Right renal pelvis (tissue), 4 donors: ENCODE data around the gene USP40. TPM values are rescaled to one million over a fixed set of nuclear protein-coding genes. Genes with fewer than 3 reads are reported as not detected.
"Not testable (repeated sequence)": the region's sequence is repeated elsewhere in the genome, so short reads cannot be mapped to it uniquely, and the experiment has no call there.

Experiments
- DNase-seq, 4 donors: peaks; one replicate each; pipeline ENCODE4 v3.0.0-alpha.2; 2013; ENCODE audit warnings: low read depth in 4 of 4, low spot score in 3 of 4, missing footprints in 1 of 4
- polyA plus RNA-seq, 4 donors: library from polyadenylated mRNA; unstranded; fragments of 120-200 nt; gene quantifications; one replicate each; pipeline ENCODE4 v1.2.1, GENCODE V29; 2013; ENCODE audit not compliant: insufficient read length in 4 of 4

The USP40 gene, protein sequence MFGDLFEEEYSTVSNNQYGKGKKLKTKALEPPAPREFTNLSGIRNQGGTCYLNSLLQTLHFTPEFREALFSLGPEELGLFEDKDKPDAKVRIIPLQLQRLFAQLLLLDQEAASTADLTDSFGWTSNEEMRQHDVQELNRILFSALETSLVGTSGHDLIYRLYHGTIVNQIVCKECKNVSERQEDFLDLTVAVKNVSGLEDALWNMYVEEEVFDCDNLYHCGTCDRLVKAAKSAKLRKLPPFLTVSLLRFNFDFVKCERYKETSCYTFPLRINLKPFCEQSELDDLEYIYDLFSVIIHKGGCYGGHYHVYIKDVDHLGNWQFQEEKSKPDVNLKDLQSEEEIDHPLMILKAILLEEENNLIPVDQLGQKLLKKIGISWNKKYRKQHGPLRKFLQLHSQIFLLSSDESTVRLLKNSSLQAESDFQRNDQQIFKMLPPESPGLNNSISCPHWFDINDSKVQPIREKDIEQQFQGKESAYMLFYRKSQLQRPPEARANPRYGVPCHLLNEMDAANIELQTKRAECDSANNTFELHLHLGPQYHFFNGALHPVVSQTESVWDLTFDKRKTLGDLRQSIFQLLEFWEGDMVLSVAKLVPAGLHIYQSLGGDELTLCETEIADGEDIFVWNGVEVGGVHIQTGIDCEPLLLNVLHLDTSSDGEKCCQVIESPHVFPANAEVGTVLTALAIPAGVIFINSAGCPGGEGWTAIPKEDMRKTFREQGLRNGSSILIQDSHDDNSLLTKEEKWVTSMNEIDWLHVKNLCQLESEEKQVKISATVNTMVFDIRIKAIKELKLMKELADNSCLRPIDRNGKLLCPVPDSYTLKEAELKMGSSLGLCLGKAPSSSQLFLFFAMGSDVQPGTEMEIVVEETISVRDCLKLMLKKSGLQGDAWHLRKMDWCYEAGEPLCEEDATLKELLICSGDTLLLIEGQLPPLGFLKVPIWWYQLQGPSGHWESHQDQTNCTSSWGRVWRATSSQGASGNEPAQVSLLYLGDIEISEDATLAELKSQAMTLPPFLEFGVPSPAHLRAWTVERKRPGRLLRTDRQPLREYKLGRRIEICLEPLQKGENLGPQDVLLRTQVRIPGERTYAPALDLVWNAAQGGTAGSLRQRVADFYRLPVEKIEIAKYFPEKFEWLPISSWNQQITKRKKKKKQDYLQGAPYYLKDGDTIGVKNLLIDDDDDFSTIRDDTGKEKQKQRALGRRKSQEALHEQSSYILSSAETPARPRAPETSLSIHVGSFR
- polyA plus RNA-seq: 10 to 100 TPM; 42.0 to 57.0 (median 46.3) TPM

DNA sequence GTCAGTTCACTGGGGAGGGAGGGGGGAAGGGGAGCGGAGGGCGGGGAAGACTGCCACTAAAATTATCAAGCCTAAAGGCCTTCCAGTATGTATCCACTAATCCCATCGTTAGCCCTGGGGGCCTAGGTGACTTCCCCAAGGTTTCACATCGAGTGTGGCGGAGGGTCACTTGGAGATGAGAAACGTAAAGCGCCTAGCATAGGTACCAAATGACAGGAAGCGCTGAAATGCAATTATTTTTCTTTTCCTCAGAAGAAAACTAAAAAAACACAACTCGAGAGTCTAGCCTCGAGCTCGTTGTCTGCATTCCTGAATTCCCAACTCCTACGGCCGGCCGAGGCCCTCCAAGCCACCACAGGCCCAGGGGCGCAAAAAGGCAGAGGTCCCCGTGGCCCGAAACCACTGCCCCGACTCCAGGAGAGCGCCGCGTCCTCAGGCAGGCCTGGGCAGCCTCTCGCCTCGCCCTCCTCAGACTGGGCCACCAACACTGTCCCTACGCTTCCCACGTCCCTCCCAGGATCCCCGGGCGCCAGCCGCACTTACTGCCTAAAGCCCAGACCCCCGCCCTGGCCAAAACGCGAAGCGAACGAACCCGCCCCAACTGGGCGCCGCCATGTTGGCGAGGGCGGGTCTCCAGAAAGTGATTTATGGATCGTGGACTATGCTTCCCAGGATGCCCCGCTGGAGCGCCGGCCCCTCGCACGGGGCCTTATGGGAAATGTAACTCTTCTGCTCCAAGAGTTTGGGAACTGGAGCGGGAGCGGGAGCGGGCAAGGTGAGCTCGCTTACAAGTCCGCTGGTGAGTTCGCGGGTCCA lies at the start of gene USP40:
Gene USP40, minus strand, starts transcription at position 642 of the 816 bp plus-strand sequence. CDS start 1,228 bp downstream, outside the sequence.
- DNase-seq: peak; percentile 80 to 89 (median 84)

GRCh38 chr2:233611284-233611683 lies 44.7 kb upstream of the USP40 start:
- no peak for DNase-seq

GRCh38 chr2:233605680-233606079 lies 39.1 kb upstream of the USP40 start:
- no peak for DNase-seq

GRCh38 chr2:233604826-233605225 lies 38.2 kb upstream of the USP40 start:
- DNase-seq: no peak

DNA sequence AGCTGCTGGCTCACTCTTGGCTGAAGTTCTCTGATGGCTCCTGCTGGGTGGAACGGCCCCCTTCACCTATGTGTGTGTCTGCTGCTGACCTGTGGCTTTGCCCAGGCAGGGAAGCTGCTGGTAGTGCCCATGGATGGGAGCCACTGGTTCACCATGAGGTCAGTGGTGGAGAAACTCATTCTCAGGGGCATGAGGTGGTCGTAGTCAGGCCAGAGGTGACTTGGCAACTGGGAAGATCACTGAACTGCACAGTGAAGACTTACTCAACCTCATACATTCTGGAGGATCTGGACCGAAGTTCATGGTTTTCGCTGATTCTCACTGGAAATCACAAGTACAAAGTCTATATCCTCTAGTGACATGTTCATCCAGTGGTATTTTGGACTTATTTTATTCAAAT lies 36.9 kb upstream of the USP40 start:
- DNase-seq: no peak

GRCh38 chr2:233602076-233602475 lies 35.5 kb upstream of the USP40 start:
- no peak for DNase-seq

- DNase-seq: no peak
Measured at GRCh38 chr2:233600386-233600785, 33.8 kb upstream of the USP40 start.

- no peak for DNase-seq
Measured at GRCh38 chr2:233598952-233599351, 32.4 kb upstream of the USP40 start.

DNA sequence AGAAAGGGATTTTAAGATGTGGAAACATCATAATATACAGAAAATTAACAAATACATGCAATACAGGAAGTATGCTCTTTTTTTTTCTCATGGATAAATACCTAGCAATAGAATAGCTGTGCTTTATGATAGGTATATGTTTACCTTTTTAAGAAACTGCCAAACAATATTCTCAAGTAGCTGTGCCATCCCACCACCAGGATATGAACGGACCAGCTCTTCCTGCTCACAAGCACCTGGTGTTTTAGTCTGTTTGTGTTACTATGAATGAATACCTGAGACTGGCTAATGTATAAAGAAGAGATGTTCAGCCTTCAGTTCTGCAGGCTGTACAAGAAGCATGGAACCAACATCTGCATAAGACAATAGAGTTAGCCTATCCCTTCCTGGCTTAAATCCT lies 30.9 kb upstream of the USP40 start:
- no peak for DNase-seq

- DNase-seq: no peak
Measured at GRCh38 chr2:233593201-233593600, 26.6 kb upstream of the USP40 start.

DNA sequence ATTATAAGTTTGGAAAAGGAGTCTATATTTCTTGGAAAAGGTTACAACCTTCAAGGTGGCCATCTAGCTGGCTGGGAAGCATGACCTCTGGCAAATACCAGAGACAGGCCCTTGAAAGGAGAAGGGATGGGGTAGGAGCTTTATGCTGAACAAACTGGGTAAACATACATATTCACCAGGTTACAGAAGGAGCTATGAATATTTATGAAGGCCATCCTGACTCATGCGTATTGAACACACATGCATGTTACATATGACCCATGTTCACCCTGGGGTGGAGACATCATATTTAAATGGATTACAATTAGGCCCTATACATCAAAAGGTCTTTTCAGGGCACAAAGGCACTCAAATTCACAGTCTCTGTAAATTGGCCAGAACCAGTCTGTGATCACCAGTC lies 26.1 kb upstream of the USP40 start:
- not testable (repeated sequence) for DNase-seq

GRCh38 chr2:233588400-233588799 lies 21.8 kb upstream of the USP40 start:
- DNase-seq: no peak

- DNase-seq: no peak
Measured at GRCh38 chr2:233584210-233584609, 17.6 kb upstream of the USP40 start.

DNA sequence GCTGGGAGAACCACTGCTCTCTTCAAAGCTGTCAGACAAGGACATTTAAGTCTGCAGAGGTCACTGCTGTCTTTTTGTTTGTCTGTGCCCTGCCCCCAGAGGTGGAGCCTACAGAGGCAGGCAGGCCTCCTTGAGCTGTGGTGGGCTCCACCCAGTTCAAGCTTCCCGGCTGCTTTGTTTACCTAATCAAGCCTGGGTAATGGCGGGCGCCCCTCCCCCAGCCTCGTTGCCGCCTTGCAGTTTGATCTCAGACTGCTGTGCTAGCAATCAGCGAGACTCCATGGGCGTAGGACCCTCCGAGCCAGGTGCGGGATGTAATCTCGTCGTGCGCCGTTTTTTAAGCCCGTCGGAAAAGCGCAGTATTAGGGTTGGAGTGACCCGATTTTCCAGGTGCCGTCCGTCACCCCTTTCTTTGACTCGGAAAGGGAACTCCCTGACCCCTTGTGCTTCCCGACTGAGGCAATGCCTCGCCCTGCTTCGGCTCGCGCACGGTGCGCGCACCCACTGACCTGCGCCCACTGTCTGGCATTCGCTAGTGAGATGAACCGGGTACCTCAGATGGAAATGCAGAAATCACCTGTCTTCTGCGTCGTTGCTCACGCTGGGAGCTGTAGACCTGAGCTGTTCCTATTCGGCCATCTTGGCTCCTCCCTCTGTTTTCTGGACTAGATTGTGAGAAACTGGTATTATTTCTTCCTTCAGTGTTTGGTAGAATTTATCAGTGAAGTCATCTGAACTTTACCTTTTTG lies 16.8 kb upstream of the USP40 start:
- not testable (repeated sequence) for DNase-seq

DNA sequence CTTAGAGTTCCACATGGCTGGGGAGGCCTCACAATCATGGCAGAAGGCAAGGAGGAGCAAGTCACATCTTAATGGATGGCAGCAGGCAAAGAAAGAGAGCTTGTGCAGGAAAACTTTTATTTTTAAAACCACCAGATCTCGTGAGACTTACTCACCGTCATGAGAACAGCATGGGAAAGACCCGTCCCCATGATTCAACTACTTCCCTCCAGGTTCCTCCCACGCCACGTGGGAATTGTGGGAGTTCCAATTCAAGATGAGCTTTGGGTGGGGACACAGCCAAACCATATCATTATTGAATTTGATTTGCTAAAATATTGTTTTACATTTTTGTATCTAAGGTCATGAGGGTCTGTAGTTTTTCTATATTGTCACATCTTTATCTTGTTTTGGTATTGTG lies 10.8 kb upstream of the USP40 start:
- DNase-seq: not testable (repeated sequence)

DNA sequence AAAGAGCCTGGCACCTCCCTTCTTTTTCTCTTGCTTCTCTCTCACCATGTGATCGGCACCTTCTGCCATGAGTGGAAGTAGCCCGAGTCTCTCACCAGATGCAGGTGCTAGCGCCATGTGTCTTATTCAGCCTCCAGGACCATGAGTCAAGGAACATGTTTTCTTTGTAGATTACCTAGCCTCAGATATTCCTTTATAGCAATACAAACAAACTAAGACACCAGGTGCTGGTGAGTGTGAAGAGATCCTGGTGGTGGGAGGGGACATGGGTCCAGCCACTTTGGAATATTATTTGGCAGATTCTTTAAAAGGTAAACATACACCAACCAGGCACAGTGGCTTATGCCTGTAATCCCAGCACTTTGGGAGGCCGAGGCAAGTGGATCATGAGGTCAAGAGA lies 5.9 kb upstream of the USP40 start:
- no peak for DNase-seq

- no peak for DNase-seq
Measured at GRCh38 chr2:233571462-233571861, 4.9 kb upstream of the USP40 start.

DNA sequence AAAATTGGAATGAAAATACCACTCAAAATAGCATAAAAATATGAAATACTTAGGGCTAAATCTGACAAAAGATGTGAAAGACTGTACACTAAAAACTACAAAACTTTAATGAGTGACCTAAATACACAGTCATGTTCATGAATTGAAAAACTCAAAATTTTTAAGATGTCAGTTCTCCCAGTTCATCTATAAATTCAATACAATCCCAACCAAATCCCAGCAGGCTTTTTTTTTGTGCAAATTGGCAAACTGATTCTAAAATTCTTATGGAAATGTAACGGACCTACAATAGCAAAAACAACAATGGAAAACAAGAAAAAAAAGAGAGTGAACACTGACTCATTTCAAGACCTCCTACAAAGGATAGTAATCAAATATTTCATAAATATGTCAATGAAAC lies 4.4 kb upstream of the USP40 start:
- DNase-seq: no peak

DNA sequence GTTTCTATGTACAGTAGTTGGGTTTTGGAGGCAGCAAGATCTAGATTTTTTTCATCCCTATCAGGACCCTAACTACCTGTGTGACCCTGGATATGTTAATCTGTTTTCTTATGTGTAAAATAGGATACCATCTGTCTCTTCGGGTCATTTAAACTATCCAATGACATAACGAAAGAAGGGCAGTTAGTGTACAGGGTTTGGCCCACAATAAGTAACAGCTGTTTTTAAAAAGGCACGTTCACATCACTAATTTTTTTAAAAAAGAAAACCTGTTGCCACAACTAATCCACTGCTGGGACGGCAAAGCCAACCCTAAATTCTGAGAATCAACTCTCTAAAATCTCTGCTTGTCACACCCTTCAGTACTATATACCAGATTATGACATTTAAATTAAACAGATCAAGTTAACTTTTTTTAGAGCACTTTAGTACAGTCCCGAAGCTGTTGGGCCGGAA lies 869 bp downstream of the USP40 start:
- peak in 1 of 4 donors; percentile 34 for DNase-seq
